ENCODE results near the gene WWOX. TPM values are rescaled to one million over a fixed set of nuclear protein-coding genes. Genes with fewer than 3 reads are reported as not detected.

The WWOX gene
- polyA plus RNA-seq, 1 donor from 2014 or later = 25.6 TPM

GRCh38 chr16:78490847-78491246, 391.4 kb downstream of the WWOX start:
- Histone ChIP-seq H3K36me3 (ENCODE audit: insufficient read depth, low read length) (no peaks in the 10 kb centered on the region), H3K27ac (ENCODE audit: low read length) (no peak overlapping the region)

GRCh38 chr16:78493573-78493972, 394.1 kb downstream of the WWOX start:
- Histone ChIP-seq H3K9me3 (ENCODE audit: low read length) (peaks cover 4% of the 10 kb centered on the region), H3K27ac (ENCODE audit: low read length) (no peak overlapping the region), H3K9ac (ENCODE audit: low read length) (no peak overlapping the region), H3K4me2 (ENCODE audit: low read length) (no peak overlapping the region), H3K4me3 (ENCODE audit: low read length) (no peak overlapping the region), H2AFZ (ENCODE audit: low read depth, low read length) (no peak overlapping the region), H3K27me3 (ENCODE audit: insufficient read depth, low read depth, low read length) (no peaks in the 10 kb centered on the region), H3K36me3 (ENCODE audit: insufficient read depth, low read length) (no peaks in the 10 kb centered on the region), H4K20me1 (ENCODE audit: insufficient read depth) (no peaks in the 10 kb centered on the region), H3F3A (ENCODE audit: insufficient read depth, low read length, poor library complexity, severe bottlenecking) (no peaks in the 10 kb centered on the region), H3K79me2 (replicated peaks; ENCODE audit: insufficient read depth, low read length) (no peaks in the 10 kb centered on the region), H3K9me2 (ENCODE audit: insufficient read depth, low read length) (no peaks in the 10 kb centered on the region)
- TF ChIP-seq RAD21 (conservative IDR thresholded peaks at IDR 0.05) = no peak
- no peak for TF ChIP-seq CTCF (IDR thresholded peaks at IDR 0.05; ENCODE audit: poor library complexity, severe bottlenecking)
- TF ChIP-seq EP300 (conservative IDR thresholded peaks at IDR 0.05; ENCODE audit: poor library complexity, severe bottlenecking) = no peak
- TF ChIP-seq EZH2 (IDR thresholded peaks at IDR 0.05; ENCODE audit: borderline replicate concordance, insufficient read depth, low read length, poor library complexity, severe bottlenecking) = no peak
- TF ChIP-seq, protein P1, sequence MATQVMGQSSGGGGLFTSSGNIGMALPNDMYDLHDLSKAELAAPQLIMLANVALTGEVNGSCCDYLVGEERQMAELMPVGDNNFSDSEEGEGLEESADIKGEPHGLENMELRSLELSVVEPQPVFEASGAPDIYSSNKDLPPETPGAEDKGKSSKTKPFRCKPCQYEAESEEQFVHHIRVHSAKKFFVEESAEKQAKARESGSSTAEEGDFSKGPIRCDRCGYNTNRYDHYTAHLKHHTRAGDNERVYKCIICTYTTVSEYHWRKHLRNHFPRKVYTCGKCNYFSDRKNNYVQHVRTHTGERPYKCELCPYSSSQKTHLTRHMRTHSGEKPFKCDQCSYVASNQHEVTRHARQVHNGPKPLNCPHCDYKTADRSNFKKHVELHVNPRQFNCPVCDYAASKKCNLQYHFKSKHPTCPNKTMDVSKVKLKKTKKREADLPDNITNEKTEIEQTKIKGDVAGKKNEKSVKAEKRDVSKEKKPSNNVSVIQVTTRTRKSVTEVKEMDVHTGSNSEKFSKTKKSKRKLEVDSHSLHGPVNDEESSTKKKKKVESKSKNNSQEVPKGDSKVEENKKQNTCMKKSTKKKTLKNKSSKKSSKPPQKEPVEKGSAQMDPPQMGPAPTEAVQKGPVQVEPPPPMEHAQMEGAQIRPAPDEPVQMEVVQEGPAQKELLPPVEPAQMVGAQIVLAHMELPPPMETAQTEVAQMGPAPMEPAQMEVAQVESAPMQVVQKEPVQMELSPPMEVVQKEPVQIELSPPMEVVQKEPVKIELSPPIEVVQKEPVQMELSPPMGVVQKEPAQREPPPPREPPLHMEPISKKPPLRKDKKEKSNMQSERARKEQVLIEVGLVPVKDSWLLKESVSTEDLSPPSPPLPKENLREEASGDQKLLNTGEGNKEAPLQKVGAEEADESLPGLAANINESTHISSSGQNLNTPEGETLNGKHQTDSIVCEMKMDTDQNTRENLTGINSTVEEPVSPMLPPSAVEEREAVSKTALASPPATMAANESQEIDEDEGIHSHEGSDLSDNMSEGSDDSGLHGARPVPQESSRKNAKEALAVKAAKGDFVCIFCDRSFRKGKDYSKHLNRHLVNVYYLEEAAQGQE (IDR thresholded peaks at IDR 0.05; ENCODE audit: borderline replicate concordance) = no peak
- no peak for TF ChIP-seq POLR2AphosphoS5 (IDR thresholded peaks at IDR 0.05)
- TF ChIP-seq TAF1 (IDR thresholded peaks at IDR 0.05; ENCODE audit: low read depth) = no peak
- no peak for TF ChIP-seq SMC3 (conservative IDR thresholded peaks at IDR 0.05; ENCODE audit: poor library complexity)
- no peak for TF ChIP-seq MXI1 (conservative IDR thresholded peaks at IDR 0.05; ENCODE audit: poor library complexity, severe bottlenecking)

More at GRCh38 chr16:78490847-78491246, 391.4 kb downstream of the WWOX start:
- Histone ChIP-seq H3K27me3 (ENCODE audit: insufficient read depth, low read depth, low read length) (no peaks in the 10 kb centered on the region), H3K4me3 (ENCODE audit: low read length) (no peak overlapping the region), H2AFZ (ENCODE audit: low read depth, low read length) (no peak overlapping the region), H3K9me2 (ENCODE audit: insufficient read depth, low read length) (no peaks in the 10 kb centered on the region), H3K9me3 (ENCODE audit: low read length) (no peaks in the 10 kb centered on the region), H3K9ac (ENCODE audit: low read length) (no peak overlapping the region), H3K4me2 (ENCODE audit: low read length) (no peak overlapping the region), H3F3A (ENCODE audit: insufficient read depth, low read length, poor library complexity, severe bottlenecking) (no peaks in the 10 kb centered on the region), H4K20me1 (ENCODE audit: insufficient read depth) (no peaks in the 10 kb centered on the region), H3K79me2 (replicated peaks; ENCODE audit: insufficient read depth, low read length) (no peaks in the 10 kb centered on the region)
- TF ChIP-seq TAF1 (IDR thresholded peaks at IDR 0.05; ENCODE audit: low read depth) (no peak), EP300 (conservative IDR thresholded peaks at IDR 0.05; ENCODE audit: poor library complexity, severe bottlenecking) (no peak), CTCF (IDR thresholded peaks at IDR 0.05; ENCODE audit: poor library complexity, severe bottlenecking) (no peak), EZH2 (IDR thresholded peaks at IDR 0.05; ENCODE audit: borderline replicate concordance, insufficient read depth, low read length, poor library complexity, severe bottlenecking) (no peak), RAD21 (conservative IDR thresholded peaks at IDR 0.05) (no peak), POLR2AphosphoS5 (IDR thresholded peaks at IDR 0.05) (no peak), MXI1 (conservative IDR thresholded peaks at IDR 0.05; ENCODE audit: poor library complexity, severe bottlenecking) (no peak), SMC3 (conservative IDR thresholded peaks at IDR 0.05; ENCODE audit: poor library complexity) (no peak)
- TF ChIP-seq, protein P1 (IDR thresholded peaks at IDR 0.05; ENCODE audit: borderline replicate concordance) = no peak

All from neural cell (in vitro differentiated cells).